GM12801 (cell line): ENCODE measurements around the gene RPL15.

ENCODE experiments used
- CTCF ChIP-seq: IDR thresholded peaks from one replicate; pipeline ENCODE4 v1.5.1; 2011; ENCODE audit warnings: control low read depth; ENCODE audit not compliant: insufficient read length; ENCODE audit errors: extremely low read depth

RPL15 gene

GRCh38 chr3:23916152-23916885, 613 bp upstream of the RPL15 start:
- TF ChIP-seq CTCF, result no peak

GRCh38 chr3:23919628-23920027, 2.7 kb downstream of the RPL15 start:
- no peak for TF ChIP-seq CTCF

GRCh38 chr3:23920151-23920655, 3.3 kb downstream of the RPL15 start:
- no peak for TF ChIP-seq CTCF

- no peak for TF ChIP-seq CTCF
These were observed 4.2 kb downstream of the RPL15 start for GRCh38 chr3:23921052-23921511.

- TF ChIP-seq CTCF, result no peak
These were observed 6.9 kb downstream of the RPL15 start for GRCh38 chr3:23923786-23924185.

GRCh38 chr3:23926246-23926645, 9.3 kb downstream of the RPL15 start:
- no peak for TF ChIP-seq CTCF

GRCh38 chr3:23926736-23927135, 9.8 kb downstream of the RPL15 start:
- no peak for TF ChIP-seq CTCF

- no peak for TF ChIP-seq CTCF
These were observed 11.6 kb downstream of the RPL15 start for GRCh38 chr3:23928524-23928923.
